Ishikawa (cell line): Measurements from ENCODE around the gene COL25A1.

Experiments
- CEBPB ChIP-seq: IDR thresholded peaks from 2 replicates; pipeline ENCODE4 v1.6.1; 2012
- CREB1 ChIP-seq: IDR thresholded peaks from 2 replicates; pipeline ENCODE4 v1.6.1; 2012; ENCODE audit warnings: low read depth
- EGR1 ChIP-seq: IDR thresholded peaks from 2 replicates; pipeline ENCODE4 v1.6.1; 2012
- EP300 ChIP-seq: IDR thresholded peaks from 2 replicates; pipeline ENCODE4 v1.6.1; 2012; ENCODE audit warnings: borderline replicate concordance
- FOXM1 ChIP-seq: IDR thresholded peaks from 2 replicates; pipeline ENCODE4 v1.6.1; 2012; ENCODE audit warnings: low read depth, borderline replicate concordance
- MAX ChIP-seq: IDR thresholded peaks from 2 replicates; pipeline ENCODE4 v1.6.1; 2012
- NFIC ChIP-seq: IDR thresholded peaks from 2 replicates; pipeline ENCODE4 v1.6.1; 2012
- RAD21 ChIP-seq: IDR thresholded peaks from 2 replicates; pipeline ENCODE4 v1.6.1; 2012; ENCODE audit warnings: low read depth
- TAF1 ChIP-seq: IDR thresholded peaks from 2 replicates; pipeline ENCODE4 v1.6.1; 2012; ENCODE audit warnings: low read depth, mild to moderate bottlenecking
- TCF12 ChIP-seq: IDR thresholded peaks from 2 replicates; pipeline ENCODE4 v1.6.1; 2012; ENCODE audit warnings: low read depth
- TEAD4 ChIP-seq: IDR thresholded peaks from 2 replicates; pipeline ENCODE4 v1.6.1; 2012
- YY1 ChIP-seq: IDR thresholded peaks from 2 replicates; pipeline ENCODE4 v1.6.1; 2012; ENCODE audit warnings: low read depth
- ZBTB7A ChIP-seq: IDR thresholded peaks from 2 replicates; pipeline ENCODE4 v1.6.1; 2012; ENCODE audit warnings: low read depth
- TF ChIP-seq, protein P1 (sequence below): IDR thresholded peaks from 2 replicates; pipeline ENCODE4 v1.6.1; 2012

GRCh38 chr4:108838451-108838850, 464.0 kb downstream of the COL25A1 start:
- TF ChIP-seq YY1 (no peak), FOXM1 (no peak), TAF1 (no peak), CREB1 (no peak), RAD21 (no peak), EP300 (no peak), EGR1 (no peak), NFIC (no peak), TEAD4 (no peak), CEBPB (no peak), TCF12 (no peak), MAX (no peak), ZBTB7A (no peak)
- TF ChIP-seq, protein P1, sequence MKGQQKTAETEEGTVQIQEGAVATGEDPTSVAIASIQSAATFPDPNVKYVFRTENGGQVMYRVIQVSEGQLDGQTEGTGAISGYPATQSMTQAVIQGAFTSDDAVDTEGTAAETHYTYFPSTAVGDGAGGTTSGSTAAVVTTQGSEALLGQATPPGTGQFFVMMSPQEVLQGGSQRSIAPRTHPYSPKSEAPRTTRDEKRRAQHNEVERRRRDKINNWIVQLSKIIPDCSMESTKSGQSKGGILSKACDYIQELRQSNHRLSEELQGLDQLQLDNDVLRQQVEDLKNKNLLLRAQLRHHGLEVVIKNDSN, result no peak
